Coronary artery (tissue), 2 donors: ENCODE data around the gene ALX4.

Source experiments
- DNase-seq: peaks from one replicate; pipeline ENCODE4 v3.0.0-alpha.2; 2017; ENCODE audit warnings: low spot score
- H3K27ac ChIP-seq, 2 donors: fragments of 200-600 bp; sonication (generic); one replicate each; pipeline ENCODE4 v1.5.1; 2016 to 2019
- H3K4me3 ChIP-seq: fragments of 200-600 bp; sonication (generic); 2 replicates; pipeline ENCODE4 v1.5.1; 2016; ENCODE audit warnings: mild to moderate bottlenecking, moderate library complexity
- CTCF ChIP-seq: fragments of 200-600 bp; sonication (generic); IDR thresholded peaks from one replicate; pipeline ENCODE4 v1.5.1; 2019; ENCODE audit warnings: antibody characterized with exemption

The ALX4 gene

GRCh38 chr11:44344921-44345320, 35.0 kb upstream of the ALX4 start:
- Histone ChIP-seq H3K4me3 (no peak overlapping the region), H3K27ac (no peak overlapping the region)
- DNase-seq: no peak
- TF ChIP-seq CTCF: no peak

- no peak for TF ChIP-seq CTCF
- H3K27ac ChIP-seq: no peak overlapping the region
- no peak for DNase-seq
- H3K4me3 ChIP-seq: no peak overlapping the region
Measured at GRCh38 chr11:44344423-44344820, 34.5 kb upstream of the ALX4 start.

- Histone ChIP-seq H3K27ac (no peak overlapping the region), H3K4me3 (no peak overlapping the region)
- no peak for TF ChIP-seq CTCF
- no peak for DNase-seq
Measured at GRCh38 chr11:44343778-44344422, 34.0 kb upstream of the ALX4 start.

- H3K4me3 ChIP-seq: no peak overlapping the region
- no peak for DNase-seq
- no peak for TF ChIP-seq CTCF
- H3K27ac ChIP-seq: no peak overlapping the region
Measured at GRCh38 chr11:44342616-44343015, 32.7 kb upstream of the ALX4 start.

- no peak overlapping the region for H3K27ac ChIP-seq
- DNase-seq: no peak
- no peak for TF ChIP-seq CTCF
- H3K4me3 ChIP-seq: no peak overlapping the region
Measured at GRCh38 chr11:44340656-44341055, 30.7 kb upstream of the ALX4 start.

- no peak for DNase-seq
- TF ChIP-seq CTCF: no peak
- Histone ChIP-seq H3K27ac (no peak overlapping the region), H3K4me3 (no peak overlapping the region)
Measured at GRCh38 chr11:44339530-44339883, 29.6 kb upstream of the ALX4 start.

GRCh38 chr11:44338698-44339529, 29.0 kb upstream of the ALX4 start:
- Histone ChIP-seq H3K27ac (no peak overlapping the region), H3K4me3 (no peak overlapping the region)
- DNase-seq: no peak
- TF ChIP-seq CTCF: no peak
